GM12873 (cell line): ENCODE measurements around the gene MYH2.

ENCODE experiments used
- CTCF ChIP-seq: IDR thresholded peaks from 2 replicates; pipeline ENCODE4 v1.5.1; 2012; ENCODE audit warnings: low read depth, mild to moderate bottlenecking, moderate library complexity, low read length, control low read depth; ENCODE audit not compliant: insufficient read depth; ENCODE audit errors: missing control alignments

Gene MYH2

GRCh38 chr17:10513299-10514067 is 36.0 kb downstream of the MYH2 start:
- peak; percentile 15 for TF ChIP-seq CTCF

DNA sequence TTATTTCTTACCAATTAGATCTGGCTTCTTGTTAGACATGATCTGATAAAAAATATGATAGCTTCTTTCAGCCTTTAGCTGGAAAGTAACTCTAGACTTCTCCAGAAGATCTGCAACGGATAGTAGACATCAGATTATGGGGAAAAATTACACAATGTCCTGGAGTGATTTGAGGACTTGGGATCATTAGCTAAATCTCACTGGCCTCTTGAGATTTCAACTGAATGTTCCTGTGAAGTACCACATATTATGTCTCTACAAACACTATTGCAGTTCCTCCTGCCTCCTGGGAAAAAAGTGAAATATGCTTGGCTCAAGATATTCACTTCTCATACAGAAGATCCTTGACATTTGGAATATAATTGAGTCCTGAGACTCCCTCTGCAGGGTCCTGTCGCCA is 36.6 kb downstream of the MYH2 start:
- TF ChIP-seq CTCF, result no peak

- TF ChIP-seq CTCF, result no peak
Observed at GRCh38 chr17:10499950-10500349, 49.5 kb downstream of the MYH2 start.

DNA sequence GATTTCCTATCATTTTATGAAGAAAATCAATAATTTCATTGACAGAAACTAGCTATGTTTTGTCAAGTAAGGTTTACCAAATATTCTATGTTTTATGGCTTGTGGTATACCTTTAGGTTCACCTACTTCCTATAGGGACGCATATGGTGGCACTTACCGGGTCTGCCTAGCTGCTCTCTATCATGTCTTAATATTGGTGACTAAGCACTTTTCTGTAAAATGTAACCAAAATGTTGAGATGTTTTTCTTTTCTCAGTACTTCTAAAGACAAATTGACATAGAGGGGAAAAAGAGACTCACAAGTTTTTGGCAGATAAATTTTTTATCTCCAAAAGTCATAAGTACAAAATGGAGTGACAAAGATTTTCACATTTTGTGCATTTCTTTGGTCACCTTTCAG is 57.5 kb downstream of the MYH2 start:
- TF ChIP-seq CTCF, result no peak

GRCh38 chr17:10482252-10482651 is 67.2 kb downstream of the MYH2 start:
- no peak for TF ChIP-seq CTCF

DNA sequence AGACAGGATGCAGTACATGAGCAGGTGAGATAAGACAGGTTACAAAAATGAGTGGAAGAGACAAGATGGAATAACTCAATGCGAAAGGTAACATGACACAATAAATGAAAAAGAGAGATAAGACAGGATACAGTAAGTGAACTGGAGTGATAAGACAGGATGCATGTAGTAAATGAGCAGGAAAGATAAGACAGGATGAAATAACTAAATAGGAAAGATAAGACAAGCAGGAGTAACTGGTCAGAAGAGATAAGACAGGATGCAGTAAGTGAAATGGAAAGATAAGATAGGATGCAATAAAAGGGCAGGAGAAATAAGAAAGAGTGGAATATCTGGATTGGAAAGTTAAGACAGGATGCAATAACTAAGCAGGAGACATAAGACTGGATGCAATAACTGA is 71.8 kb downstream of the MYH2 start:
- TF ChIP-seq CTCF, result no peak

GRCh38 chr17:10474536-10474935 is 74.9 kb downstream of the MYH2 start:
- no peak for TF ChIP-seq CTCF
